ENCODE results near the gene OR2L8. TPM values are rescaled to one million over a fixed set of nuclear protein-coding genes. Genes with fewer than 3 reads are reported as not detected.

Gene OR2L8, protein sequence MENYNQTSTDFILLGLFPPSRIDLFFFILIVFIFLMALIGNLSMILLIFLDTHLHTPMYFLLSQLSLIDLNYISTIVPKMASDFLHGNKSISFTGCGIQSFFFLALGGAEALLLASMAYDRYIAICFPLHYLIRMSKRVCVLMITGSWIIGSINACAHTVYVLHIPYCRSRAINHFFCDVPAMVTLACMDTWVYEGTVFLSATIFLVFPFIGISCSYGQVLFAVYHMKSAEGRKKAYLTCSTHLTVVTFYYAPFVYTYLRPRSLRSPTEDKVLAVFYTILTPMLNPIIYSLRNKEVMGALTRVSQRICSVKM
- not detected for polyA plus RNA-seq (ENCODE audit: insufficient read length in 12 of 12)
- long read RNA-seq, donor 1, result 0 reads
- long read RNA-seq, donor 2, result 0 reads
- long read RNA-seq, donor 3, result 0 reads
- long read RNA-seq, donor 4, result 0 reads
- long read RNA-seq, donor 5, result 0 reads
- long read RNA-seq, donor 6, result 0 reads
- long read RNA-seq, donor 7, result 0 reads
- long read RNA-seq, donor 8, result 0 reads
- long read RNA-seq, donor 9, result 0 reads
- long read RNA-seq, donor 10, result 0 reads
- long read RNA-seq, donor 11, result 0 reads

DNA sequence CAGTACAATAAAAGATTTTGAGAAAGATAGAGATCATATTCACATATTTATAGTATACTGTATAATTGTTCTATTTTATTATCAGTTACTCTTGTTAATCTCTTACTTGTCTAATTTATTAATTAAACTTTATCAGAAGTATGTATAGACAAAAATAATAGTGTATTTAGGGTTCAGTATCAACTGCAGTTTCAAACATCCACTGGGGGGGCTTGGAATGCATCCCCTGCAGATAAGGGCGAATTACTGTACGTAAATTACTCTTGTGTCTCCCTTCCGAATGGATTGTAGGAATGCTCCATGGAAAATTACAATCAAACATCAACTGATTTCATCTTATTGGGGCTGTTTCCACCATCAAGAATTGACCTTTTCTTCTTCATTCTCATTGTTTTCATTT is at the start of gene OR2L8:
Gene OR2L8, plus strand, starts transcription at position 301 of the 400 bp plus-strand sequence. Its CDS starts 0 bp downstream, at position 301.
- no peak for DNase-seq

DNA sequence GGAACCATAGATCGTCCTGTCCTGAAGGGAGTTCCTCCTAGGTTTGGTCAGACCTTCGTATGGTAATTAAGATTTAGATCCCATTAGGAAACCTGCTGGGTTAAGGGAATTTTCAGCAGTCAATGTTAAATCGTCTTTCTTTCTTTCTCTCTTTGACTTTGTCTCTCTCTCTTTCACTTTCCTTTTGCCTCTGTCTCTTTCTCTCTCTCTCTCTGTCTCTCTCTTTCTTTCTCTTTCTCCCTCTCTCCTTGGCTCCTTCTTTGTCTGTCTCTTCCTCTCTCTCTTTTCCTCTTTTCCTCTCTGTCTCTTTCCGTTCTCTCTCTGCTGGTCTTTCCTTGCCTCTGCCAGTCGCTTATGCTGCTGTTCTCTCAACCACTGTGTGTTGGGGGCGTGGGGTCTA is 44.5 kb upstream of the OR2L8 start:
- DNase-seq, result no peak

DNA sequence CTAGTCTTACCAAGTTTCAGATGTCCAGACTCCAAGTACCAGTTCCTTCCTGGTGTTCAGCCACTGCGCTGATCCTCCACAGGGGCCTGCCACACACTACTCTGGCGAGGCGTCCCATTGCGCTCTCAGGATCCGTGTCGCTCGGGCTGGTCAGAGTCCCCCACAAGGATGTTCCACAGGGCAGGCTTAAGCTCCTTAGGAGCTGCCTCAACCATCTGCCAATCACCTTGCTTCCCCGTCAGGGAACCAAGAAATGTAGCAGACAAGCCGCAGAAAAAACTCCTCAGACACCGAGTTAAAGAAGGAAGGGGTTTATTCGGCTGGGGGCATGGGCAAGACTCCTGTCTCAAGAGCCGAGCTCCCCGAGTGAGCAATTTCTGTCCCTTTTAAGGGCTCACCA is 43.5 kb upstream of the OR2L8 start:
- DNase-seq, result no peak

DNA sequence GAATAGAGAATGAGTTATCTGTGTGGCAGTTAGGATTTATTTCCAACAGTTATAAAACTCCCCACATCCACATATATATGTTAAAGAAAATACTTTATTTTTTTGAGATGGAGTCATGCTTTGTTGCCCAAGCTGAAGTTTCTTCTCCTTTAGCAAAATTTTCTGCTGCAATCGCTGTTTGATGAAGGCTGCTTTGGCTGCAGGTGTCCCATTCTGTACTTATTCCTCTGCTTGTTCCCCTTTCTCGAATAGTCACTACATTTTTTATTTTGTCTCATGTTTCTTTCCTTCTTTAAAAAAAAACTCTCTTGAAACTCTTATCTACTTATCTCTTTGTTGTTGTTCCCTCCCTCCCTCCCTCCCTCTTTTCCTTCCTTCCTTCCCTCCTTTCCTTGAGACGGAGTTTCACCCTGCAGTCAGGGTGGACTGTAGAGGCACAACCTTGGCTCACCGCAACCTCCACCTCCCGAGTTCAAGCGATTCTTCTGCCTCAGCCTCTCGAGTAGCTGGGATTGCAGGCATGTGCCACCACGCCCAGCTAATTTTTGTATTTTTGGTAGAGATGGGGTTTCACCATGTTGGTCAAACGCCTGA is 42.7 kb upstream of the OR2L8 start:
- DNase-seq, result no peak

DNA sequence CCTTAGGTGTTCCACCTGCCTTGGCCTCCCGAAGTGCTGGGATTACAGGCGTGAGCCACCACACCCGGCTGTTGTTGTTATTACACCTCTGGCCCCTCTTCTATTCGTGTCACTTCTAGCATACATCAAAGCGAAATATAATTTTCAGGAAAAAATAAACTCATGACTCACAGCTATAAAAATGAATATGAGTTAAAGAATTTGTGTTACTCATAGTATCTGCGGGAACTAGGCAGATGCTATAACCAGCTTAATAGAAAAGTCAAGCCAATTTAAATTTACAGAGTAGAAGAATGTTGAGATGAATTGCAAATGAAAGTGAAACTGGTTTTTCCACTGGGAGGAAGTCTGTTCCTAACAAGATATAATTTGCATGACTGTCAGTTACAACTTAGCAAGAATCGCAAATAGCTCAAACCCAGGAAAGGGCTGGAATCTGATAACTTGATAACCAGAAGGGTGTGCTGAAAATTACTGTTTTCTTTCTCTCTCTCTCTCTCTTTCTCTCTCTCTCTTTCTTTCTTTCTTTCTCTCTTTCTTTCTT is 42.1 kb upstream of the OR2L8 start:
- DNase-seq, result no peak

DNA sequence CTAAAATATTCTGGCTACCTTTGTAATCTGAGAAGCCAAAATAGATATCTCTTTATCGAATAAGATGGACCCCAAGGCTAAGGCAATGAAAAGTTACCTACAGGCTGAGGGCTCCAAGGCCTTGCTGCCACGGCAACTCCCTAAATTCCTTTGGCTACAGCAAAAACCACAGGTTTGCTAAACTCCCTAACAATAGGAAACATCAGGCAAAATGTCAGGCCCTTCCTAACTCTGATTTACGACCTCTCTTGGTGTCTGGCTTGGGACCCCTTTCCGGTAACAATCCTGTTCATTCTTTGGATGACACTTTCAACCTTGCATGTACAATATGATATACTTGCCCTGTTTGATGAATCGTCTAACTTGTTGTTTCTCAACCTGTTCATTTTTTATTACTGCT is 39.9 kb upstream of the OR2L8 start:
- no peak for DNase-seq

DNA sequence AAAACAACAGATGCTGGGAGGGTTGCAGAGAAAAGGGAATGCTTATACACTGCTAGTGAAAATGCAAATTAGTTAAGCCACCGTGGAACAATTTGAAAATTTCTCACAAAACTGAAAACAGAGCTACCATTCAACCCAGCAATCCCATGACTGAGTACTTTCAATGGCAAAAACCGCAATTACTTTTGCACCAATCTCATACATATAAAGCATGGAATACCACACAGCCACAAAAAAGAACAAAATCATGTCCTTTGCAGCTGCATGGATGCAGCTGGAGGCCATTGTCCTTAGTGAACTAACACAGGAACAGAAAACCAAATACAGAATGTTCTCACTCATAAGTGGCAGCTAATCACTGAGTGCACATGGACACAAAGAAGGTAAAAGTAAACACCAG is 34.9 kb upstream of the OR2L8 start:
- DNase-seq, result no peak

DNA sequence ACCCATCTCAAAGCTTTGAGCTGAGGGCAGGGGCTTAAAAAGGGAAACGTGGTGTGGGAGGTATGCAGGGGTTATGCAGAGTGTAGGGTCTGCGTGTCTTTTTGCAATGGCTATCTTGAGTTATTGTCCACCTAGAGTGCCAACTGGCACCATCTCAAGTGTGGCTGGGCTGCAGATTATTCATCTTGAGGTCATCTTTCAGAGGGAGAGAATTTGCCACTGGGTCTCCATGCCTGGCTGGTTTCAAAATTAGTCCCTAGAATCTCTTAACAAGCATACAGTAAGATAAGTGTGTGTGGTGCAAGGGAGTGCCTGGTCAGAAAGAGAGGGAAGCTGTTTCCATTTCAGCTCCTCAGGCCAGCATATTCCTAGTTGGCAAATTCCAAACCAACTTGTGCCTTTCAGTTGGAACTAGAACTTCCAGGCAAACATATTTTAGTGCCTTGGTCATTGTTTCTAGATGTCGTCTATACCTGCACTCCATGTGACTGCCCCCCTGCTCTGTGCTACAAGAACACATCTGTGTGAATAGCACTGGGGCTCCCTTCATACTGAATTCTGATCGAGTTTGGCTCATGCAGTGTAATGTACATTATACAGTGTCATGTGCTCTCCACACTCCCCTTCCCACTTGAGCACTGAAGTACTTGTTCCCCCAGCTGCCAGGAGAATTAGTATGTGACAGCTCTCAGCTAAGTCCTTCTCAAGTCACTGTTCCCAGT is 33.6 kb upstream of the OR2L8 start:
- no peak for DNase-seq

DNA sequence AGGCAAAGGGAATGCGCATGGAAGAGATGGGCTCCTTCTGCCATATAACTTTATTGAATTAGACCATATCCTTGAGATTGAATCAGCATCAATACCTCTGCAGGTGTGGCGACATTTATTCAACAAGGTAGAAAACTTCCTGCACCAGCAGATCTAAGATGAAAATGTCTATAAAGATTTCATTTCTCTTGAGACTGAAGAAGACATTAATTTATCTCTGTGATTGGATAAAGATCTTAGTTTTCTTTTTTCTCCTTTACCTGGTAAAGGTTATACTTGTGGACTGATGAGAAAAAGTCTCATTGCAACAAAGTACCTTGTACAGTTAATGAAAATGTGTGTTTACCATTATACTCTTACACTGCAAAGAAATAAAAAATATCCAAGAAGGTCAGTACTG is 28.7 kb upstream of the OR2L8 start, which contains the start of gene OR2T8:
Gene OR2T8, plus strand, starts transcription at position 301 of the 400 bp plus-strand sequence. CDS start 766 bp downstream, outside the sequence.
- DNase-seq, result no peak

DNA sequence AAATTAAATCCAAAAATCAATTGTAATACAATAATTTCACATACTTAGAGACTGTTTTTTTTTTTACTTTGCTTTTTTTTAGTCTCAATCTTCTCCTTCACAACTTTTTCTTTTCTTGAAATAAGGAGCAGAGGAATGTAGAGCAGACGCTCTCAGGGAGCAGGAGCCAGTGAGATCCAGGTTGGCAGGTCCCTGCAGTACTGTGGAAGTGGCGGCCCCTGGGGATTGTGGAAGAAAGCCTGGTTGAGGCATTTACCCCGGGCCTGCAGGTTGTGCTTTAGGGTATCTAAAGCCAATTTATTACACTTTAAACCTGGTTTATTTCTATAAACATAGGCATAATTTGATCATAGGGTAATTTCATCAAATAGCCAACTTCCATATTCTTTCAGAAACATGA is 24.7 kb upstream of the OR2L8 start:
- DNase-seq, result no peak

DNA sequence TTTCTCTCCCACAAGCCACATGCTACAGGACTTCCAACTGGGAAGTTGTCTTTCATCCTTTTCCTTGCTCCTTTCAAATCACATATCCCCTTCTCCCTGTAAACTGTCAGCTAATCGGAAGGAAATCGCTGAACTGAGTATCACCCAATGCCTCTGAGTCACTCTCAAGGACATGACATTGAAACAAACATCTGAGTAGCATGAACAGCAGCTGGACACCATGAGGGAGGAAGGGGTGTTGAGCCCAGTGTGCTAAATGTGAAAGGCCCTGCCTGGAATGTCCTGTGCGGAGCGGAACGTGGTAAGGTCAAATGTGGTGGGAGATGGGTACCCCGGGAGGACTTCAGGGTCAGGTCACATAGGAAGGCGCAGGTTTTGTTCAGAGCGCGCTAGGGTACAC is 23.8 kb upstream of the OR2L8 start, which contains the start of gene OR2AJ1:
Gene OR2AJ1, plus strand, starts transcription at position 22 of the 400 bp plus-strand sequence. CDS start 8,880 bp downstream, outside the sequence.
- no peak for DNase-seq

DNA sequence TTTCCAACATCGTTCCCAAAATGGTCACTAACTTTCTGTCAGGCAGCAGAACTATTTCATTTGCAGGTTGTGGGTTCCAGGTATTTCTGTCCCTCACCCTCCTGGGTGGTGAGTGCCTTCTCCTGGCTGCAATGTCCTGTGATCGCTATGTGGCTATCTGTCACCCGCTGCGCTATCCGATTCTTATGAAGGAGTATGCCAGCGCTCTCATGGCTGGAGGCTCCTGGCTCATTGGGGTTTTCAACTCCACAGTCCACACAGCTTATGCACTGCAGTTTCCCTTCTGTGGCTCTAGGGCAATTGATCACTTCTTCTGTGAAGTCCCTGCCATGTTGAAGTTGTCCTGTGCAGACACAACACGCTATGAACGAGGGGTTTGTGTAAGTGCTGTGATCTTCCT is 14.7 kb upstream of the OR2L8 start:
- no peak for DNase-seq

DNA sequence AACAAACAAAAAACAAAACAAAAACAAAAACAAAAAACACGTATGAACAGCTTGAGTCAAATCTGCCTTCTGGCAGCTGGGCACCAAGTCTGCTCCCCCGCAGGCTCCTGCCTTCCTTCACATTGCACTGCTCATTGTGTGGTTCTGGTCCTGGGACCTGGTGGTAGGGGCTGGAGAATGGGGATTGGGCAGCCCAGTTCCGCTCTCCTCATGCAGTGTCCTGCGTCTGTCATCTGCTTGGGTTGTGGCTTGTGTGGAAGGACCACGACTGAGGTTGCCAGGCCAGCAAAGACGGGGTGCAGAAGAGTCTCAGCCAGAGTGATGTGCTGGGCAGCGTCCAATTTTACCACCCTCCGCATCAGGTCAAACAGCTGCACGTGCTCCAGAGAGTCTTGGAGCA is 12.9 kb upstream of the OR2L8 start:
- no peak for DNase-seq

DNA sequence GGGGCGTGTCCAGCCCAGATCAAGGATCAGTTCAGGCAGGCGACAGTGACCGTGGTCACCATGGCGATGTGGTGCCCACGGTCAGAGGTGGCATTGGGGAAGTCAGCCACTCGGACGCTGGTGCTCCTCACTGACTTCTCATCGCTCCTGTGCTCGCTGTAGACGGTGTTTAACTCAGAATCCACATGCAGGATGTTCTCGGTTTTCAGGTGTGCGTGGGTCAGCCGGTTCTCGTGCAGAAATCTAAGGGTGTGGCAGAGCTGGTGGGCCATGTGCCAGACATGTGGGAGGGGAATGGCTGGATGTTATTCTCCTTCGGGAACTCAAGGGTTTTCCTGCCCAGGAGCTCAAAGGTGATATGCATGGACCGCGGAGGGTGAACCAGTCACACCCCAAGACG is 12.2 kb upstream of the OR2L8 start:
- DNase-seq, result no peak

DNA sequence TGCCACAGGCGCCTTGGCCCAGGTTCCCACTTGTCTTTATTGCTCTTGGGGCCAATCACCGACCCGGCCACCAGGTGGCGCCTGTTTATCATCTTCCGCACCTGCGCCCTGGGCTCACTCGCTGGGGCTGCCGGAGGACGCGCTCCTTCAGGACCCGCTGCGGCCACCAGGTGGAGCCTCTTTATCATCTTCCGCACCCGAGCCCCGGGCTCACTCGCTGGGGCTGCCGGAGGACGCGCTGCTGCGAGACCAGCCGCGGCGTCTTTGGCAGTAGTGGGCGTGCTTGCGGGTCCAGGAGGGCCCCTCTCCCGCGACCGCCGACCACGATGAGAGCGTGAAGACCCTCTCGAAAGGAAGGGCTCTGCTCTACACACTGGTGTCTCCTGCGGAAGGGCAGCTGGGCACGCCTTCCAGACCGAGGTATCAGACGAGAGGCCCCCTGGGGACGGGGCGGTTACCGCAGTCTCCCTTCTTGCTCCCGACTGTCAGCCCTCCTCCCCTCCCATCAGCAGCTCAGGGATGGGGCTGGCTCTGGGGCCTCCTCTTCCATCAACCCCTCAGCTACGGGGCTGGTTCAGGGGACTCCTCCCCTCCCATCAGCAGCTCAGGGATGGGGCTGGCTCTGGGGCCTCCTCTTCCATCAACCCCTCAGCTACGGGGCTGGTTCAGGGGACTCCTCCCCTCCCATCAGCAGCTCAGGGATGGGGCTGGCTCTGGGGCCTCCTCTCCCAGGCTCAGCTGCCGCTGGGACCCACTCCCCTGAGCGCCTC is 11.5 kb upstream of the OR2L8 start:
- DNase-seq, result peak; percentile 31

DNA sequence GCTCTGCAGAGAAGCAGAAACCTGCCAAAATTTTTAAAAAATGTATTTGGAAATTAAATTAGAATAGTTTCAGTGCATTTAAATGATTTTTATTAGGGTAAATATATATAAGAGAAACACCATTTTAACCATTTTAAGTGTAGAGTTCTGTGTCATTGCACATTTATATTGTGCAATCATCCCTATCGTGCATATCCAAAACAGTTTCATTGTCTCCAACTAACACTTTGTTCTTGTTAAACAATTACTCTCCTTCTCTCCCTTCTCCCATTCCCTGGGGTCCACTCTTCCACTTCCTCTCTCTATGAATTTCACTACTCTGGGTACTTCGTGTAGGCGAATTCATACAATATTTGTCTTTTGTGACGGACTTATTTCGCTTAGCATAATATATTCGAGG is 6.0 kb upstream of the OR2L8 start:
- DNase-seq, result no peak

DNA sequence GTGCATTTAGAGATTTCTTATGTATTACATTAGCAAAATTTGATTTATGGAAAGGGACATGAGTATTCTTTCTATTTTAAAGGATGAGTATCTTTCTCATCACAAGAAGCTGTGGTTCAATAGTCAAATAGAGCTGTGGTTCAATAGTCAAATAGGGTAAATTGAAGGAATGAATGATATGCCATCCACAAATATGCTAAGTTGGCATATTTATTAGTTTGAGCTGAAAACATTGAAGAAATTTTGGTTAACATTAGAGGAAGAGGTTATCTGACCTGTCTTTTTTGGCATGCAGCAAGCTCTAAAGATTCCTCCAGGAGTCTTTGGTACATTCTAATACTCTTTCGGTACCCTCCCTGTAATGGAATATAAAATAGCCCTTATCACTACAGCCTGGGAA is 4.8 kb downstream of the OR2L8 start:
- DNase-seq, result no peak

DNA sequence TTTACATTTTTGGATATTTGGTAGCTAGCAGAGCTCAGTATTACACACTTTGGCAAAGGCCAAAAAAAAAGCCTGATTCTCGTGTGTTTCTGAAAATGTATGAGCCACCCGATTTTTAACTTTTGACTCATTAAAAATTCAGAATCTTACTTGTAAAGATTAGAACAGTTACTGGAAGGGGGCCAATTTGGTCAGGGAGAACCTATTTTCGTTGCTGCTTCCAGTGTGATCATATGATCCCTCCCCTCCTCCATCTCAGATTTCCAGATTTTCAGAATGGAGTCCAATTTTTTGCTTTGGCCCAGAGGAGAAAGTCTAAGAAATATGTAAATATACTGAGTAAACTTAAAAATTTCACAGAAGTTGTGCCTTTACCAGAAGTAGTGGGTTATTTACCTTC is 13.1 kb downstream of the OR2L8 start:
- no peak for DNase-seq

DNA sequence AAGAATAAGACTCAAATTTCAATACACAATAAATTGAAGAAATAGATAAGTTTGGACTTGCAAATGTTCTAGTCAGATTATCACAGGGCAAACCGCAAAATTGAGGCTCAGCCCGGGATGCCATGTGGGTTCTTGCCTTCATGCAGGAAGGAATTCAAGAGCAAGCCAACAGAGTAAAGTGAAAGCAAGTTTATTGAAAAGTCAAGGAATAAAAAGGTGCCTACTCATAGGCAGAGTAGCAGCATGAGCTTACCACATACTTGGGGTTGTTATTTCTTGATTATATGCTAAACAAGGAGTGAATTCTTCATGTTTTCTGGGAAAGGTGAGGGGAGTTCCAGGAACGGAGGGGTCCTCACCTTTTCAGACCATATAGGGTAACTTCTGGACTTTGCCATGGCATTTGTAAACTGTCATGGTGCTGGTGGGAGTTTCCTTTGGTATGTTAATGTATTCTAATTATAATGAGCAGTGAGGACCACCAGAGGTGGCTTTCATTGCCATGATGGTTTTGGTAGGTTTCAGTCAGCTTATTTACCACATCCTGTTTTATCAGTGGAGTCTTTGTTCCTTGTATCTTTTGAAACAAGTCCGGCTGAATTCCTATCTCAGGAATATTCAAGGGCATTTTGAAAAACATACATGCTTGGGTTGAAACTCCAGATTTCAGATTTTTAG is 14.4 kb downstream of the OR2L8 start:
- DNase-seq, result no peak

DNA sequence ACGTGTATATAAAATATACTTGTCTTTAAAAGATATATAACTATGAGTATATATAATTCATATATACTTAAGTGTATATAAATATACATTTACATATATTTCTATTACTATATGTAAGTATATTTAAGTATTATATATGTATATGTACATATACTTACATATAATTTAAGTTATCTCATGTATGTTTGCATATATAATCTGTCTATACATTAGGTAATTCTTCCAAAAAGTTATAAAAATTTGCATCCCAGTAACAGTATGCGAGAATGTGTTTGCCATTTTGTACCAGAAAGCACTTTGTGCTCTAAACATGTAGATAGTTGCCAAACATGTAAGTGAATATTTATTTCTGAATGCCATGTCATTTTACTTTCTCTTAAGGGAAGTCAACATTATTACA is 16.3 kb downstream of the OR2L8 start, which contains the start of gene OR2AK2:
Gene OR2AK2, plus strand, starts transcription at position 301 of the 400 bp plus-strand sequence. CDS start 144 bp downstream, outside the sequence.
- DNase-seq, result no peak

Measured in muscle of arm (tissue), 14 donors.